PC-3 (cell line): Measurements from ENCODE around the gene GALNT10.

ENCODE experiments used
- EZH2 ChIP-seq: fragments of 300-600 bp; sonication (generic); IDR thresholded peaks from one replicate; pipeline ENCODE4 v1.6.1; 2017; ENCODE audit warnings: antibody characterized with exemption, mild to moderate bottlenecking, low read length; ENCODE audit not compliant: unreplicated experiment
- TF ChIP-seq, protein P1 (sequence below): fragments of 300-600 bp; sonication (generic); conservative IDR thresholded peaks from 2 replicates; pipeline ENCODE4 v1.5.1; 2017; ENCODE audit warnings: antibody characterized with exemption, low read depth, mild to moderate bottlenecking, low read length

DNA sequence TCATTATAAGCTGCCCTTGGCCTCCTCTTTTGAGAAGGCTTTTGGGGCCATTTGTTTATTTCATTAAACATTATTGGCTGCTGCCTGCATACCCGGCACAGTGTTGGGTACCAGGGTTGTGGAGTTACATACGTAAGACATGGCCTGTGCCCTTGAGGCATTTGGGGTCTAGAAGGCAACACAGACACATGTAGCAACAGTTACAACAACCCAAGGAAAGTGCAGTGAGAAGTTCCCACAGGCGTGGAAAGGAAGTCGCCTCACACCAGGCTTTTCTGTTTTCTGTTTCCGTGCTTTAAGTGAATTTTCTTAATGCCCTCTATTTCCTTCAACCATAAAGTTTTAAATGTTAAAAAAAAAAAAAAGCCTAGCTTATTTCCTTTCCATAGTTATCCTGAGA lies 47.4 kb downstream of the GALNT10 start:
- TF ChIP-seq, protein P1, sequence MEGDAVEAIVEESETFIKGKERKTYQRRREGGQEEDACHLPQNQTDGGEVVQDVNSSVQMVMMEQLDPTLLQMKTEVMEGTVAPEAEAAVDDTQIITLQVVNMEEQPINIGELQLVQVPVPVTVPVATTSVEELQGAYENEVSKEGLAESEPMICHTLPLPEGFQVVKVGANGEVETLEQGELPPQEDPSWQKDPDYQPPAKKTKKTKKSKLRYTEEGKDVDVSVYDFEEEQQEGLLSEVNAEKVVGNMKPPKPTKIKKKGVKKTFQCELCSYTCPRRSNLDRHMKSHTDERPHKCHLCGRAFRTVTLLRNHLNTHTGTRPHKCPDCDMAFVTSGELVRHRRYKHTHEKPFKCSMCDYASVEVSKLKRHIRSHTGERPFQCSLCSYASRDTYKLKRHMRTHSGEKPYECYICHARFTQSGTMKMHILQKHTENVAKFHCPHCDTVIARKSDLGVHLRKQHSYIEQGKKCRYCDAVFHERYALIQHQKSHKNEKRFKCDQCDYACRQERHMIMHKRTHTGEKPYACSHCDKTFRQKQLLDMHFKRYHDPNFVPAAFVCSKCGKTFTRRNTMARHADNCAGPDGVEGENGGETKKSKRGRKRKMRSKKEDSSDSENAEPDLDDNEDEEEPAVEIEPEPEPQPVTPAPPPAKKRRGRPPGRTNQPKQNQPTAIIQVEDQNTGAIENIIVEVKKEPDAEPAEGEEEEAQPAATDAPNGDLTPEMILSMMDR = no peak
- TF ChIP-seq EZH2 = no peak
